SU-DHL-6 (cell line): ENCODE results near the gene PPP1CC.

Source experiments
- H2AFZ ChIP-seq: fragments of 200-600 bp; sonication (generic); 2 replicates; pipeline ENCODE4 v1.6.1; 2014; ENCODE audit warnings: low read depth, mild to moderate bottlenecking, moderate library complexity, mixed read lengths, antibody characterized with exemption, low read length; ENCODE audit not compliant: severe bottlenecking
- H3F3A ChIP-seq: fragments of 200-600 bp; shearing (Covaris generic); 2 replicates; pipeline ENCODE4 v1.6.0; 2016; ENCODE audit warnings: antibody characterized with exemption, mild to moderate bottlenecking; ENCODE audit not compliant: insufficient read depth
- H3K27ac ChIP-seq: fragments of 200-600 bp; sonication (generic); 2 replicates; pipeline ENCODE4 v1.5.1; 2016; ENCODE audit warnings: low read depth, mild to moderate bottlenecking, low read length, moderate library complexity, mixed read lengths
- H3K27me3 ChIP-seq: fragments of 200-600 bp; sonication (generic), shearing (Covaris generic); 2 replicates; pipeline ENCODE4 v1.6.0; 2014; ENCODE audit warnings: mild to moderate bottlenecking, low read length
- H3K36me3 ChIP-seq: fragments of 200-600 bp; sonication (generic); 2 replicates; pipeline ENCODE4 v1.6.1; 2014; ENCODE audit warnings: mild to moderate bottlenecking, low read length, mixed read lengths
- H3K4me2 ChIP-seq: fragments of 300-600, 200-600 bp; shearing (Covaris generic), sonication (generic); 2 replicates; pipeline ENCODE4 v1.6.0; 2014; ENCODE audit warnings: low read length, low read depth, mild to moderate bottlenecking; ENCODE audit not compliant: poor library complexity, severe bottlenecking
- H3K4me3 ChIP-seq: fragments of 200-600 bp; sonication (generic); 2 replicates; pipeline ENCODE4 v1.5.1; 2014; ENCODE audit warnings: antibody characterized with exemption, low read length, mild to moderate bottlenecking, mixed read lengths; ENCODE audit not compliant: insufficient read depth, poor library complexity, severe bottlenecking
- H3K79me2 ChIP-seq: fragments of 200-600 bp; sonication (generic); 2 replicates; pipeline ENCODE4 v1.6.1; 2014; ENCODE audit warnings: mild to moderate bottlenecking, low read length, moderate library complexity; ENCODE audit not compliant: insufficient read depth
- H3K9ac ChIP-seq: fragments of 200-600 bp; sonication (generic); 2 replicates; pipeline ENCODE4 v1.7.0; 2014; ENCODE audit warnings: mild to moderate bottlenecking, low read length
- H3K9me2 ChIP-seq: fragments of 200-600 bp; sonication (generic); replicated peaks from 2 replicates; pipeline ENCODE4 v1.6.1; 2014; ENCODE audit warnings: low read length; ENCODE audit not compliant: insufficient read depth
- H3K9me3 ChIP-seq: fragments of 200-600 bp; sonication (generic); 2 replicates; pipeline ENCODE4 v1.6.1; 2014; ENCODE audit warnings: low read length, mixed read lengths; ENCODE audit not compliant: insufficient read depth
- H4K20me1 ChIP-seq: fragments of 200-600 bp; sonication (generic); 2 replicates; pipeline ENCODE4 v1.6.1; 2014; ENCODE audit warnings: low read depth, mild to moderate bottlenecking, antibody characterized with exemption, low read length, moderate library complexity, mixed read lengths
- EZH2phosphoT487 ChIP-seq: fragments of 200-600 bp; sonication (generic), shearing (Covaris generic); conservative IDR thresholded peaks from 2 replicates; pipeline ENCODE4 v1.6.1; 2018; ENCODE audit warnings: mild to moderate bottlenecking, antibody characterized with exemption, low read length, moderate library complexity, mixed read lengths
- TF ChIP-seq, protein P1 (sequence below): fragments of 200-600 bp; sonication (generic); IDR thresholded peaks from one replicate; pipeline ENCODE4 v1.5.1; 2017; ENCODE audit warnings: antibody characterized with exemption, mild to moderate bottlenecking, low read length, moderate library complexity; ENCODE audit not compliant: insufficient read depth, poor library complexity, severe bottlenecking

PPP1CC gene

DNA sequence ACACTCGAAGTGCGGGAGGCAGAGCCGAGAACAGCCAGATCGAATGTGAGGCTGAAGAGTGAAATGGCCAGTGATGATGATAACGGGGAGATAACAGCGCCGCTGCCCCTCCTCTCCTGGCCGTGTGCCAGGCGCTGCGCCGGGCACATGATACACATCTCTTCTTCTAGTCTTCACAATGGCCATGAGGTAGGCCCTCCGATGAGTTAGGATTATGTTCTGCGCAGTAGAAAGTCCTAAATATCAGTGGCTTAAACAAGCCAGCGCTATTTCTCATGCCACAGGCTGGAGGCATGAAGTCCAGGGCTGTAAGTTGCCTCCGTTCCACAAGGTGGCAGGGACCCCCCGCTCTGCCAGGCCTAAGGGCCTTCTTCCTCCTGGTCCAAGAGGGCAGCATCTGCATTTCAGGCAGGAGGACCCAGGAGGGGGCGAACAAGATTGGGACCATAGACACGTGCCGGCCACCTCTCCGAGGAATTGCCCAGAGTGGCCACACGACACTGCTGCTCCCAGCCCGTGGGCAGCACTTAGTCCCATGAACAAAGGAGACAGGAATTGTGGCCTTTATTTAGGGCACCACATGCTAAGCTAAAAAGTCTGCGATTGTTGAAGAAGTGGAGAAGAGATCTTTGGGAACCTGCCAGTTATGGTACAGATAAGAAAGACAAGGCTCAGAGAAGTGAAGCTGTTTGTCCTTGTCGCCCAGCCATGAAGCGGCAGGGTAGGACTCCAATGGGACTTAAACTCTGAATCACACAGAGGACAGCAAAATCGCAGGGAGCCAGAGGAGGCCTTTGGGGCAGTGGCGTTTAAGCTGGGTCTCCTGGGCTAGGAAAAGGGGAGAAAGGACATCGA lies 42.9 kb downstream of the PPP1CC start:
- Histone ChIP-seq H3K4me3 (no peak overlapping the region), H3K27me3 (no peaks in the 10 kb centered on the region), H4K20me1 (no peaks in the 10 kb centered on the region), H3K4me2 (no peak overlapping the region), H3K9me2 (no peaks in the 10 kb centered on the region), H3K36me3 (no peaks in the 10 kb centered on the region), H3K79me2 (no peaks in the 10 kb centered on the region), H2AFZ (no peak overlapping the region), H3F3A (no peaks in the 10 kb centered on the region), H3K27ac (no peak overlapping the region), H3K9ac (no peak overlapping the region), H3K9me3 (no peaks in the 10 kb centered on the region)
- TF ChIP-seq, protein P1, sequence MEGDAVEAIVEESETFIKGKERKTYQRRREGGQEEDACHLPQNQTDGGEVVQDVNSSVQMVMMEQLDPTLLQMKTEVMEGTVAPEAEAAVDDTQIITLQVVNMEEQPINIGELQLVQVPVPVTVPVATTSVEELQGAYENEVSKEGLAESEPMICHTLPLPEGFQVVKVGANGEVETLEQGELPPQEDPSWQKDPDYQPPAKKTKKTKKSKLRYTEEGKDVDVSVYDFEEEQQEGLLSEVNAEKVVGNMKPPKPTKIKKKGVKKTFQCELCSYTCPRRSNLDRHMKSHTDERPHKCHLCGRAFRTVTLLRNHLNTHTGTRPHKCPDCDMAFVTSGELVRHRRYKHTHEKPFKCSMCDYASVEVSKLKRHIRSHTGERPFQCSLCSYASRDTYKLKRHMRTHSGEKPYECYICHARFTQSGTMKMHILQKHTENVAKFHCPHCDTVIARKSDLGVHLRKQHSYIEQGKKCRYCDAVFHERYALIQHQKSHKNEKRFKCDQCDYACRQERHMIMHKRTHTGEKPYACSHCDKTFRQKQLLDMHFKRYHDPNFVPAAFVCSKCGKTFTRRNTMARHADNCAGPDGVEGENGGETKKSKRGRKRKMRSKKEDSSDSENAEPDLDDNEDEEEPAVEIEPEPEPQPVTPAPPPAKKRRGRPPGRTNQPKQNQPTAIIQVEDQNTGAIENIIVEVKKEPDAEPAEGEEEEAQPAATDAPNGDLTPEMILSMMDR = no peak
- no peak for TF ChIP-seq EZH2phosphoT487

DNA sequence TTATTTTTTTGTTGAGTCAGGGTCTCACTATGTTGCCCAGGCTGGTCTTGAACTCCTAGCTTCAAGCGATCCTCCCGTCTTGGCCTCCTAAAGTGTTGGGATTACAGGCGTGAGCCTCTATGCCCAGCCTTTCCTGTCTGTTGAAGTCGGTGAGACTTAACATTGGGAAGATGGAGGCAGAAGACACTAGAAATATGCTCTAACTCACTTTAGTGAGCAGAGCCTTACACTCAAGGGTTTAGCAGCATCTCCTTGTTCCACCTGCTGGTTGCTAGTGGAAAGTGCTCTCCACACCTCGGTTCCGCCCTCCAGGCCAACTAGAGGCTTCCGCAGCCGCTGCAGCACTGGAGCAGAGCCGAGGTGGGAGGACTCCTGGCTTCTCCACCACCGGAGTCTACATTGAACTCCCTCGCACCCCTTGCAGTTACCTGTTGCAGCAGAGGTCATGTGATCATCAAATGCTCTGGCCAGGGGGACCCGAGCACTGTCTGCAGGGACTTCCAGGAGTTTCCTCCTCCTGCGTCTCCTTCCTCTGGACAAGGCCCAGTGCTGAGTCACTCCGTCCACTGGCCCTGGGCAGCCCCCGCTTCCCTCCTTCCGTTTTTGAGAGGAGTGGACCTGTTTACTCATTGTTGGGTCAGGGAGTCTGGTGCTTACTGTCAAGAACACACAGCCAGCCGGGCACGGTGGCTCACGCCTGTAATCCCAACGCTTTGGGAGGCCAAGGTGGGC lies 44.4 kb downstream of the PPP1CC start:
- peak overlapping the region; percentile 35 for H3K4me2 ChIP-seq
- no peaks in the 10 kb centered on the region for H3K9me2 ChIP-seq
- no peaks in the 10 kb centered on the region for H4K20me1 ChIP-seq
- H3K9me3 ChIP-seq = no peaks in the 10 kb centered on the region
- peak overlapping the region; percentile 59 for H3K27ac ChIP-seq
- H3K79me2 ChIP-seq = no peaks in the 10 kb centered on the region
- H3K36me3 ChIP-seq = no peaks in the 10 kb centered on the region
- peak overlapping the region; percentile 51 for H3K9ac ChIP-seq
- H3K27me3 ChIP-seq = no peaks in the 10 kb centered on the region
- no peak overlapping the region for H3K4me3 ChIP-seq
- no peaks in the 10 kb centered on the region for H3F3A ChIP-seq
- peak overlapping the region; percentile 89 for H2AFZ ChIP-seq
- TF ChIP-seq EZH2phosphoT487 = no peak
- TF ChIP-seq, protein P1 = peak; percentile 81

DNA sequence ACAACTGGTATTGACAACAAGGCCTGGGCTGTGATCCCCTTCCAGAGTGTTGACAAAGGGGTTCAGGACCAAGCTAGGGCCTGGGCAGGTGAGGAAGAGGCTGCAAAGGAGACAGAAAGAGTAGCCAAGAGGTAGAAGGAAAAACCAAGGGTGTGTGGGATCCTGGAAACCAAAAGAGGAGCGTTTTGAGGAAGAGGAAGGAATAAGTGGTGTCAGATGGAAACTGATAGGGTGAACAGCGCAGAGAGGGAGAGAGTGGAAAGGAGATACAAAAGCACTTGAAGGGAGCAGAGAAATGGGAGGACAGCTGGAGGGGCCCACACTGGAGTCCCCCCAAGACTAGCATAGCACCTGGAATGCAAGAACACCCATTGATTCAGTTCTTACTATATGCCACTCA lies 45.5 kb downstream of the PPP1CC start:
- H4K20me1 ChIP-seq = no peaks in the 10 kb centered on the region
- H3K4me3 ChIP-seq = no peak overlapping the region
- no peaks in the 10 kb centered on the region for H3K9me2 ChIP-seq
- H3K4me2 ChIP-seq = no peak overlapping the region
- H3F3A ChIP-seq = peaks cover under 1% of the 10 kb centered on the region; the same call in 1 of the 2 replicates
- H2AFZ ChIP-seq = no peak overlapping the region
- no peaks in the 10 kb centered on the region for H3K36me3 ChIP-seq
- no peaks in the 10 kb centered on the region for H3K79me2 ChIP-seq
- no peaks in the 10 kb centered on the region for H3K9me3 ChIP-seq
- no peaks in the 10 kb centered on the region for H3K27me3 ChIP-seq
- H3K9ac ChIP-seq = no peak overlapping the region
- TF ChIP-seq, protein P1 = no peak
- TF ChIP-seq EZH2phosphoT487 = no peak
- no peak overlapping the region for H3K27ac ChIP-seq
